ENCODE results near the gene HEPH. TPM values are rescaled to one million over a fixed set of nuclear protein-coding genes. Genes with fewer than 3 reads are reported as not detected.

The HEPH gene
- total and polyA plus RNA-seq, 5 donors from 2014 or later: not detected

- peaks cover 0 to 2% (median 0%) of the 10 kb centered on the region in 7 donors for H3K9me3 Mint-ChIP-seq
- Histone ChIP-seq H3K9me3 (ENCODE audit: control insufficient read depth in 2 of 2, low read length in 2 of 2) (no peaks in the 10 kb centered on the region), H3K27me3 (ENCODE audit: control insufficient read depth, insufficient read depth, low read length) (no peaks in the 10 kb centered on the region), H3K27ac (ENCODE audit: insufficient read depth, low read length, poor library complexity, severe bottlenecking) (no peak overlapping the region), H3K4me3 (ENCODE audit: low read depth, low read length) (no peak overlapping the region), H3K36me3 (ENCODE audit: control insufficient read depth, insufficient read depth, low read length) (no peaks in the 10 kb centered on the region), H3K4me1 (ENCODE audit: control insufficient read depth, insufficient read depth, low read length, poor library complexity, severe bottlenecking) (no peaks in the 10 kb centered on the region)
- peaks cover 4% of the 10 kb centered on the region for H3K27me3 Mint-ChIP-seq
- no peak overlapping the region for H3K27ac Mint-ChIP-seq
- no peaks in the 10 kb centered on the region for H3K4me1 Mint-ChIP-seq
- no peak for ATAC-seq (ENCODE audit: low read depth in 2 of 2)
- no peak for DNase-seq
- no peaks in the 10 kb centered on the region for H3K36me3 Mint-ChIP-seq
- no peak overlapping the region for H3K4me3 Mint-ChIP-seq
Measured at GRCh38 chrX:66149519-66149918, 14.5 kb upstream of the HEPH start.

- Mint-ChIP-seq H3K4me3 (no peak overlapping the region), H3K27ac (no peak overlapping the region), H3K36me3 (no peaks in the 10 kb centered on the region), H3K4me1 (no peaks in the 10 kb centered on the region), H3K27me3 (peaks cover 4% of the 10 kb centered on the region), H3K9me3 (peaks cover 0 to 2% (median 0%) of the 10 kb centered on the region in 7 donors)
- Histone ChIP-seq H3K4me3 (ENCODE audit: low read depth, low read length) (no peak overlapping the region), H3K4me1 (ENCODE audit: control insufficient read depth, insufficient read depth, low read length, poor library complexity, severe bottlenecking) (no peaks in the 10 kb centered on the region), H3K27ac (ENCODE audit: insufficient read depth, low read length, poor library complexity, severe bottlenecking) (no peak overlapping the region), H3K9me3 (ENCODE audit: control insufficient read depth in 2 of 2, low read length in 2 of 2) (no peaks in the 10 kb centered on the region), H3K27me3 (ENCODE audit: control insufficient read depth, insufficient read depth, low read length) (no peaks in the 10 kb centered on the region), H3K36me3 (ENCODE audit: control insufficient read depth, insufficient read depth, low read length) (no peaks in the 10 kb centered on the region)
- DNase-seq (no peak), ATAC-seq (ENCODE audit: low read depth in 2 of 2) (no peak)
Measured at GRCh38 chrX:66150163-66150562, 13.9 kb upstream of the HEPH start.

- Histone ChIP-seq H3K36me3 (ENCODE audit: control insufficient read depth, insufficient read depth, low read length) (no peaks in the 10 kb centered on the region), H3K4me1 (ENCODE audit: control insufficient read depth, insufficient read depth, low read length, poor library complexity, severe bottlenecking) (no peaks in the 10 kb centered on the region), H3K27me3 (ENCODE audit: control insufficient read depth, insufficient read depth, low read length) (no peaks in the 10 kb centered on the region), H3K9me3 (ENCODE audit: control insufficient read depth in 2 of 2, low read length in 2 of 2) (no peaks in the 10 kb centered on the region), H3K4me3 (ENCODE audit: low read depth, low read length) (no peak overlapping the region), H3K27ac (ENCODE audit: insufficient read depth, low read length, poor library complexity, severe bottlenecking) (no peak overlapping the region)
- no peak for ATAC-seq (ENCODE audit: low read depth in 2 of 2)
- Mint-ChIP-seq H3K27me3 (no peaks in the 10 kb centered on the region), H3K4me1 (peaks cover 0 to 2% (median 0%) of the 10 kb centered on the region in 4 donors), H3K9me3 (no peaks in the 10 kb centered on the region), H3K27ac (no peak overlapping the region), H3K36me3 (no peaks in the 10 kb centered on the region), H3K4me3 (no peak overlapping the region)
- no peak for DNase-seq
Measured at GRCh38 chrX:66162331-66162822, 1.7 kb upstream of the HEPH start.

DNA sequence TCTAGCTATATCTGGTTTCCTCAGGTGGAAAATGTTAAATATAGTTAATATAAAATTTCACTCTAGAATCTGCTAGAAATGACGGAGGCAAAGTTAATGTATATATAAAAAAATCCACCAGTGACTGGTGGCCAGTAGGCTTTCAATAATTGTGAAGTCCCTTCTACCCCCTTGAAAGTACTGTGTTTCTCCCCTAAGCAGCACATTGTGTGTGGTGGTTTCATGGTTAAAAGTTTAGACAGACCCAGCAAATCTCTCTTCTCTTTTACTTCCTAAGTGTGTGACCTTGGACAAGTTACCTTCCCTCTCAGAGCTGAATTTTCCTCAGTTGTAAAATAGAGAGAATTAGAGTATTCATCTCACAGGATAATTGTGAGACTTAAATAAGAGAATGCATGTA is 600 bp upstream of the HEPH start:
- ATAC-seq (ENCODE audit: low read depth in 2 of 2) (no peak), DNase-seq (no peak)
- Histone ChIP-seq H3K27me3 (ENCODE audit: control insufficient read depth, insufficient read depth, low read length) (no peaks in the 10 kb centered on the region), H3K4me1 (ENCODE audit: control insufficient read depth, insufficient read depth, low read length, poor library complexity, severe bottlenecking) (no peaks in the 10 kb centered on the region), H3K4me3 (ENCODE audit: low read depth, low read length) (no peak overlapping the region), H3K9me3 (ENCODE audit: control insufficient read depth in 2 of 2, low read length in 2 of 2) (no peaks in the 10 kb centered on the region), H3K27ac (ENCODE audit: insufficient read depth, low read length, poor library complexity, severe bottlenecking) (no peak overlapping the region), H3K36me3 (ENCODE audit: control insufficient read depth, insufficient read depth, low read length) (no peaks in the 10 kb centered on the region)
- Mint-ChIP-seq H3K36me3 (no peaks in the 10 kb centered on the region), H3K4me1 (no peaks in the 10 kb centered on the region), H3K4me3 (no peak overlapping the region), H3K9me3 (peaks cover 0 to 3% (median 0%) of the 10 kb centered on the region in 7 donors), H3K27me3 (no peaks in the 10 kb centered on the region), H3K27ac (no peak overlapping the region)

DNA sequence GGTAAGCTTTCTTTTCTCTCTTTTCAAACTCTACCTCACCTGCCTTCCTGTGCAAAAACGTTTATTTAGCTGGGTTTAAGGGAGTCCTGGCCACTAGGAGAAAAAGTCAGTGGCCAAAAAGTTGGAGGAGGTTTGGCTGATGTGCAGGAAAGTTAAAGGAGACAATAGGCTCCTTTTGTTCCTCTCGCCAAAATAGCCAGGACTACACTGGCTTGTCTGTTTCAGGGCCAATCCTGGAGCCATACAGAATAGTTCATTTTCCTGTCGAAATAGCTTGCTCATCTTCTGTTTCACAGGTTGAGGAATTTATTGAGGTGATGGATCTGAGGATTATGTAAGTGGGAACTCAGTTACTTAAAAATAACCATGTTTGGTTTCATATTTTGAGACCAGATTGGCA is 423 bp downstream of the HEPH start:
- Histone ChIP-seq H3K4me3 (ENCODE audit: low read depth, low read length) (no peak overlapping the region), H3K36me3 (ENCODE audit: control insufficient read depth, insufficient read depth, low read length) (no peaks in the 10 kb centered on the region), H3K4me1 (ENCODE audit: control insufficient read depth, insufficient read depth, low read length, poor library complexity, severe bottlenecking) (no peaks in the 10 kb centered on the region), H3K27me3 (ENCODE audit: control insufficient read depth, insufficient read depth, low read length) (no peaks in the 10 kb centered on the region), H3K27ac (ENCODE audit: insufficient read depth, low read length, poor library complexity, severe bottlenecking) (no peak overlapping the region), H3K9me3 (ENCODE audit: control insufficient read depth in 2 of 2, low read length in 2 of 2) (no peaks in the 10 kb centered on the region)
- H3K9me3 Mint-ChIP-seq: peaks cover 0 to 3% (median 0%) of the 10 kb centered on the region in 7 donors
- DNase-seq: no peak
- no peak overlapping the region for H3K27ac Mint-ChIP-seq
- no peak overlapping the region for H3K4me3 Mint-ChIP-seq
- H3K4me1 Mint-ChIP-seq: no peaks in the 10 kb centered on the region
- H3K36me3 Mint-ChIP-seq: no peaks in the 10 kb centered on the region
- no peak for ATAC-seq (ENCODE audit: low read depth in 2 of 2)
- no peaks in the 10 kb centered on the region for H3K27me3 Mint-ChIP-seq

- H3K36me3 Mint-ChIP-seq: no peaks in the 10 kb centered on the region
- H3K4me3 Mint-ChIP-seq: no peak overlapping the region
- no peak overlapping the region for H3K27ac Mint-ChIP-seq
- Histone ChIP-seq H3K27ac (ENCODE audit: insufficient read depth, low read length, poor library complexity, severe bottlenecking) (no peak overlapping the region), H3K4me3 (ENCODE audit: low read depth, low read length) (no peak overlapping the region), H3K27me3 (ENCODE audit: control insufficient read depth, insufficient read depth, low read length) (no peaks in the 10 kb centered on the region), H3K4me1 (ENCODE audit: control insufficient read depth, insufficient read depth, low read length, poor library complexity, severe bottlenecking) (no peaks in the 10 kb centered on the region), H3K36me3 (ENCODE audit: control insufficient read depth, insufficient read depth, low read length) (no peaks in the 10 kb centered on the region), H3K9me3 (ENCODE audit: control insufficient read depth in 2 of 2, low read length in 2 of 2) (no peaks in the 10 kb centered on the region)
- ATAC-seq (ENCODE audit: low read depth in 2 of 2) (no peak), DNase-seq (no peak)
- peaks cover 0 to 3% (median 0%) of the 10 kb centered on the region in 7 donors for H3K9me3 Mint-ChIP-seq
- no peaks in the 10 kb centered on the region for H3K27me3 Mint-ChIP-seq
- H3K4me1 Mint-ChIP-seq: no peaks in the 10 kb centered on the region
Measured at GRCh38 chrX:66164931-66165330, 884 bp downstream of the HEPH start.

DNA sequence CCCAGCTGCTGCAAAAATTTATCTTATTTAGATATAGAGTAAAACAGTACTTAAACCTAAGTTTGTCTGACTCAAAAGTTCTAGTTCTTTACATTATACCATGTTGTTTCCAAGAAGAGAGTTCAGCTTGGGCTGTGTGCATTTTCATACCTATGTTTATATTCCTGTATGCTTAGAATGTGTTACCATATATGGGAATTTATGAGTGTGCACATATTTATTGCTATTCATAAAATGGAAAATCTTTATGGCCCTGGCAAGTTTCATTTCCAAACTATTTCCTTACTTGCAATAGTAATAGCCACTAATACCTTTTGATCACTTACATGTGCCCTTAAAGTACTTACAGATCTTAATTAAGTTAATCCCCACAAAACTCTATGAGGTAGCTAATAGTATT is 2.6 kb downstream of the HEPH start:
- no peak for ATAC-seq (ENCODE audit: low read depth in 2 of 2)
- no peak overlapping the region for H3K27ac ChIP-seq (ENCODE audit: insufficient read depth, low read length, poor library complexity, severe bottlenecking)
- no peaks in the 10 kb centered on the region for H3K27me3 ChIP-seq (ENCODE audit: control insufficient read depth, insufficient read depth, low read length)
- no peak for DNase-seq
- H3K36me3 ChIP-seq (ENCODE audit: control insufficient read depth, insufficient read depth, low read length): no peaks in the 10 kb centered on the region
- Mint-ChIP-seq H3K27ac (no peak overlapping the region), H3K4me1 (no peaks in the 10 kb centered on the region), H3K36me3 (no peaks in the 10 kb centered on the region), H3K9me3 (peaks cover 0 to 3% (median 0%) of the 10 kb centered on the region in 7 donors), H3K4me3 (no peak overlapping the region), H3K27me3 (no peaks in the 10 kb centered on the region)
- no peaks in the 10 kb centered on the region for H3K9me3 ChIP-seq (ENCODE audit: control insufficient read depth in 2 of 2, low read length in 2 of 2)
- H3K4me3 ChIP-seq (ENCODE audit: low read depth, low read length): no peak overlapping the region
- H3K4me1 ChIP-seq (ENCODE audit: control insufficient read depth, insufficient read depth, low read length, poor library complexity, severe bottlenecking): no peaks in the 10 kb centered on the region

DNA sequence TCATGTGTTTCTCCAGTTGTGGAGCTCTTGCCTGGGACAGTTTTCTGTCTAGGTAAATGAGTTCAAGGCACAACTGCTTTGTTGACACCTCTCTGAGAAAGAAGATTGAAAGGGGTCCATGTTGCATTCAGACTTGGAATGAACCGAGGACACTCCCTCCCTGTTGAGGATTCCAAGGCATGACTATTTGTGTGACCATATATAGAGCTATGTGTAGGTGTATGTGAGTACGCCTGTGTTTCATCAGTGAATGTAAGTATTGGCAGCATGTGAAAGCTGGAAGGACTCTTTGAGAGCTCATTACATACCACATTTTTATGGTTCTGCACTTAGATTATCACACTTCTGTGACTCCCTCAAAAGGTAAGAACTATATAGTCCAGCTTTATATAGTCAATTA is 3.4 kb downstream of the HEPH start:
- Histone ChIP-seq H3K27me3 (ENCODE audit: control insufficient read depth, insufficient read depth, low read length) (no peaks in the 10 kb centered on the region), H3K36me3 (ENCODE audit: control insufficient read depth, insufficient read depth, low read length) (no peaks in the 10 kb centered on the region), H3K4me3 (ENCODE audit: low read depth, low read length) (no peak overlapping the region), H3K27ac (ENCODE audit: insufficient read depth, low read length, poor library complexity, severe bottlenecking) (no peak overlapping the region), H3K4me1 (ENCODE audit: control insufficient read depth, insufficient read depth, low read length, poor library complexity, severe bottlenecking) (no peaks in the 10 kb centered on the region), H3K9me3 (ENCODE audit: control insufficient read depth in 2 of 2, low read length in 2 of 2) (no peaks in the 10 kb centered on the region)
- H3K27me3 Mint-ChIP-seq: no peaks in the 10 kb centered on the region
- H3K9me3 Mint-ChIP-seq: peaks cover 0 to 3% (median 0%) of the 10 kb centered on the region in 7 donors
- H3K36me3 Mint-ChIP-seq: no peaks in the 10 kb centered on the region
- ATAC-seq (ENCODE audit: low read depth in 2 of 2) (no peak), DNase-seq (no peak)
- no peak overlapping the region for H3K4me3 Mint-ChIP-seq
- H3K27ac Mint-ChIP-seq: no peak overlapping the region
- no peaks in the 10 kb centered on the region for H3K4me1 Mint-ChIP-seq

Data from CD4-positive, CD25-positive, alpha-beta regulatory T cell (primary cell).